HG02885 (cell line): Measurements from ENCODE around the gene CSRP3.

Experiments
- ATAC-seq: cut with Tn5 transposase; IDR thresholded peaks from one replicate; pipeline ENCODE4 v1.9.1; 2021; ENCODE audit warnings: mild to moderate bottlenecking; ENCODE audit not compliant: unreplicated experiment, poor library complexity

CSRP3 gene

GRCh38 chr11:19226378-19227195, 24.8 kb upstream of the CSRP3 start:
- ATAC-seq = no peak

- no peak for ATAC-seq
Measured at GRCh38 chr11:19225581-19225980, 23.8 kb upstream of the CSRP3 start.

GRCh38 chr11:19225123-19225522, 23.3 kb upstream of the CSRP3 start:
- no peak for ATAC-seq

- ATAC-seq = no peak
Measured at GRCh38 chr11:19220903-19221724, 19.3 kb upstream of the CSRP3 start.

GRCh38 chr11:19218786-19219460, 17.1 kb upstream of the CSRP3 start:
- no peak for ATAC-seq

DNA sequence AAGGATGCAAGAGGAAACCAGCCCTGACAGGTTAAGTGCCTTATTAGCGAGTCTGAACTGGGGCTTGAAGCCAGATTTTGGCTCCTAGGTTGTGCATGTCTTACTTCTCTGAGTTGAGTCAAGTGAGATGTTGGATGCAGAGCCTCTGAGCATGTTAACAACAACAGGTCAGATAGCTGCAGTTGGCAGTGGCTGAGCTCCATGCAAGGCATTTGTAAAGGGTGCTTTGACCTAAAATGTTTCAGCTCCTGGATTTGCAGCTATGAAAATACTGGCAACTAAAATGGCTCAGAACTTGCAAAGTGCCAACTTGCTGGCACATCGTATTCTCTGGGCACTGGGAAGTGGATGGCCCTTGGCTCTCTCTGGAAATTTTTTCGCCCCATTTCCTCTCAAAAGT, 16.4 kb upstream of the CSRP3 start:
- ATAC-seq = no peak

DNA sequence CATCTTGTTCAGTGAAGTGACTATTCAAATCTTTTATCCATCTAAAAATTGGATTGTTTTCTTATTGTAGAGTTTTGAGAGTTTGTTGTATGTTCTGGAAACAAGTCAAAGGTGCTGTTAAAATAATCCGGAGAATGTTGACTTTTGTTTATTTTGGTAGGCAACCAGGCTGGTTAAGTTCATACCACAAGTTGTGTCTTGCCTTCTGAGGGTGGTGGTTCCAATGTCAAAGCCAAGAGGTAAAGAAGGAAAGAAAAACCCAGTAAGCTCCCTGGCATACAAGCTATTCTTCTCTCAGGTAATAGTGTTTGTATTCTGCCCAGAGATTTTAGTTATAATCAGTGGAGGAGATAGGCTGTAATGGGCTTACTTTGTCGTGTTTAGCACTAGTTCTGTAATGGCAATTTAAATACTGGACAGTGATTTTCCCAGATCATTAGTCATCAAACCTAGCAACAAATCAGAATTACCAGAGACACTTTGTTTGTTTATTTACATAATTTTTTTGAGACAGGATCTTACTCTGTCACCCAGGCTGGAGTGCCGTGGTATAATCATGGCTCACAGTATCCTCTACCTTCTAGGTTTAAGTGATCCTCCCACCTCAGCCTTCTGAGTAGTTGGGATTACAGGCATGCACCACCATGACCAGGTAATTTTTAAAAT, 15.1 kb upstream of the CSRP3 start:
- ATAC-seq = no peak

DNA sequence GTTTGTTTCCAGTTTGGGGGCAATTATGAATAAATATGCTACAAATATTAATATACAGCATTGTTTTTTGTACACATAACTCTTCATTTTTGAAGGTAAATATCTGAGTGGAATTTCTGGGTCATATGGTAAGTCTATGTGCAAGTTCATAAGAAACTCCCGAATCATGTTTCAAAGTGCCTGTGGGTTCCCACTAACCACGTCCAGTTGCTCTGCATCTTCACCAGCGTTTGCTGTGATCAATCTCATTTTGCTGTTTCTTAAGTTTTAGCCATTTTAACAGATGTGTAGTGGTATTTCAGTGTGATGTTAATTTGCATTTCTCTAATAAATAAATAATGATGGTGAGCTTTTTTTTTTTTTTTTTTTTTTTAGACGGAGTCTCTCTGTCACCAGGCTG, 14.2 kb upstream of the CSRP3 start:
- no peak for ATAC-seq

DNA sequence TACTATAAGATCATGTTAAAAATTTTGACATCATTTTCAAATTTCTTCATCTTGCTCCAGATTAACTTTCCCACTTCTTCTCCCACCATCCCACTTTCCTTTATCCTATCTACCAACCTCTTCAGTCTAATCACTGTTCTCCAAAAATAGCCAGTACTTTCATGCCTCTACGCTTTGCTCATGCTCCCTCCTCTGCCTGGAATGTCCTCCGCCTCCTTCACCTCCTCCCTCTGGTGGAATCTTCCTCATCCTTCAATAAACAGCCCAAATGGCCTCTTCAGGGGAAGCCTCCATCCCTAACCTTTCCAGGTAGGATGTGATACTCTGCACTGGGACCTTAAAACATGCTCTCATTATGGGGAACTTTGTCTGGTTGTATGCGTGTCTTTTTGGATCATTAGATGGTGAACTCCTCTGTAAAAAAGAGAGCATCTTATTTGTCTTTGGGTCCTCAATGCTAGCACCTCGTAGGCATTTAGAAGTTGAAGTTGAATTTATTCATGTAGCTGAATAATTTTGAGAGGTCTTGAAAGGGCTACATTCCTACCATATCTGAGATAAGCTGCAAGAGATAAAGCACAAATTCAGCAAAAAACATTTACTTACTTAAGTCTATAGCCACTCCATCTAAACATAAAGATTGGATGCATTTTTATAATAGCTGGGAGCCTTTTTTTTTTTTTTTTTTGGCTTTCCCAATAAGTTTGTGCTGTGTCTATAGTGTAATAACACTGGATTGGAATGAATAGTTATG, 8.0 kb upstream of the CSRP3 start:
- ATAC-seq = no peak

DNA sequence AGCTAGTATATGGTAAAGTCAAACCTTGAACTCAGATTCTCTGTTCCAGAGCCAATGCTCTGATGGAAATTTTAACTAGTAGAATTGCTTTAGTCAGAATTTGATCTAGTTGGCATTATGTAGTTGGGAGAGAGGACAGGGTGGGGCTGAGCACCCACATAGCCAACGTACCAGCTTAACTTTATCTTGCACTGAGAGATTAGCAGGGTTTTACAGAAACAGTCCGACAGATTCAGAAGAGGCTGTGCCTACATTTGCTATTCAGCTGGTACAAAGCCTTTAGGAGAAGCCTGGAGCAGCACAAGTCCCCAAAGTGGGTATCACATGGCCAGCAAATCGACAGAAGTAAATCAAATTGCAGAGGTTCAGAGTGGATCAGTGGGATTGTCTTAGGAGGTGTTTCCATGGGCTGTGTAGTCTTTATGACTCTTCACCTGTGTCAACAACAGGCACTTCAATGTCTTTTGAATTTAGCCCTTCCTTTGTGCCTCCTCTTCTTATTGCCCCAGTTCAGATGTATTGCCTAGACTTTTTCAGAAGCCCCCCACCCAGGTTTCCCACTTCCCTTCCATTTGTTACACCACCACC, 7.3 kb upstream of the CSRP3 start:
- no peak for ATAC-seq

DNA sequence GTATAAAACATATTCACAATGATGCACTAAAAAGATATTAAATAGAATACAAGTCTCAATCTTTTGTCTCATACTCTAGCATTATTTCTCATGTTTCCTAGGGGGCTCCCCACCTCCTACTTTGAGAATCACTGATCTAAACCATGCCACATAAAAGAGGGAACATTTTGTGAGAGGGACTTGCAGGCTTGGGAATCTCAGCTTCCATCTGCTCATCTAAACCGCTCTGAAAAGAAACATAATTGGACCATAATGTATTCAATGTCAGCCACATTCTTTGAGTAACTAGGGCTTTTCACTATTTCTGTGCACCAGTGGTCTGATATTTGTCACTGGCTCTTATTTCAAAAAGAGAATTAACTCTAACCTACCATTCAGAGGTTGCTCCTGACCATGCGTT, 6.4 kb upstream of the CSRP3 start:
- ATAC-seq = no peak

GRCh38 chr11:19204836-19205235, 3.1 kb upstream of the CSRP3 start:
- ATAC-seq = no peak

- no peak for ATAC-seq
Measured at GRCh38 chr11:19200410-19201201, 1.2 kb downstream of the CSRP3 start.

DNA sequence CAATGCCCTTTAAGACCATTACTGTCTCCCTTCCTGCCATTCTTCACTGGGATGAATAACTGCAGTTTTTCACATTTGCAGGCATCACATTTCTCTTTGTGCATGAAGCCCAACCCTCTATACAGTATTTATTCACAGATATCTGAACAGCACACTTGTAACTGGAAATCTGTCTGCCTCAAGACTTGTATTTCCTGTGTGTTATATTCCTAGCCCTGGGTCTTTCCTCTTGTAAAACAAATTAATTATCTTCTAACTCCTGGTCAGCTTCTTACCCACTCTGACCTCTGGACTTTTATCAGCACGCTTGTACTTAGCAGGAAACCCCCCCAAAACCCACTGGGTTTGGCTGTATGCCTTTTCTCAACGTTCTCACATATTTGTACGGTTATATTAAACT, 2.0 kb downstream of the CSRP3 start:
- no peak for ATAC-seq

- no peak for ATAC-seq
Measured at GRCh38 chr11:19199048-19199447, 2.7 kb downstream of the CSRP3 start.

GRCh38 chr11:19196432-19196831, 5.4 kb downstream of the CSRP3 start:
- no peak for ATAC-seq

- ATAC-seq = no peak
Measured at GRCh38 chr11:19194620-19195308, 7.0 kb downstream of the CSRP3 start.

DNA sequence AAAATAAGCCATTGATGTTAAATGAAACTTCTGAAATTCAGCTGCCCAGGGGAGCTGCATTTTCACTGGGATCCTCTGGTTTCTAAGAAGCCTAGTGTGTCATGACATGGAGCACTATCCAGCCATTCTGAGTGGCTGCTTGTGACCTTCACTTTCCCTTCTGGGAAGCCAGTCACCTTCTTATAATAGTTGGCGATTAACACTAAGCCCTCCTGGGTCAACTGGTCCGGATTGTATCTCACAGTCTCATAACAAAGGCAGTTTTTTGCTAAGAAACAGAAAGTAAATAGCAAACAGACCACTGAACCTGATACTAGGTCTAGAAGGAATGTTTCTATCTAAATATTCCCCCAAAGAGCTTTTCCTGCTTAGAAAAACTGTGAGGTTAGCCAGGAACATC, 7.9 kb downstream of the CSRP3 start:
- ATAC-seq = no peak
